Thyroid gland (tissue), 4 donors: Measurements from ENCODE around the gene HSPA9.

ENCODE experiments used
- CTCF ChIP-seq, 6 experiments: fragments of 200-600 bp in 3 of 6; fragments of 450-650 bp in 3 of 6; sonication (generic) in 3 of 6; IDR thresholded peaks; one replicate each; pipeline ENCODE4 v1.5.1; 2016 to 2019; ENCODE audit warnings: antibody characterized with exemption in 6 of 6, mild to moderate bottlenecking in 2 of 6, inconsistent platforms in 1 of 6, moderate library complexity in 1 of 6
- POLR2A ChIP-seq, 2 donors: fragments of 450-650 bp; IDR thresholded peaks; one replicate each; pipeline ENCODE4 v1.6.1; 2017; ENCODE audit warnings: antibody characterized with exemption in 2 of 2, mild to moderate bottlenecking in 2 of 2, moderate library complexity in 1 of 2

- TF ChIP-seq CTCF (IDR thresholded peaks at IDR 0.05) (no peak), POLR2A (IDR thresholded peaks at IDR 0.05) (no peak)
Measured at GRCh38 chr5:138542180-138542955, 32.8 kb downstream of the HSPA9 start.
